ENCODE measurements around the gene OR7G1. TPM values are rescaled to one million over a fixed set of nuclear protein-coding genes. Genes with fewer than 3 reads are reported as not detected.

OR7G1 gene
- not detected in 2 replicates for total RNA-seq (2014; rRNA removed; shearing (Covaris generic); ENCODE audit: low replicate concordance)

- in situ Hi-C loops (cut with HindIII; ENCODE audit: low pct_unique_long_range_greater_than_20kb, low sequenced_read_pairs): no loop called here
Observed at GRCh38 chr19:9115307-9115813, at the start of gene OR7G1. Gene OR7G1, minus strand, starts transcription at chr19:9115763. Its CDS starts 0 bp downstream, at chr19:9115763.

DNA sequence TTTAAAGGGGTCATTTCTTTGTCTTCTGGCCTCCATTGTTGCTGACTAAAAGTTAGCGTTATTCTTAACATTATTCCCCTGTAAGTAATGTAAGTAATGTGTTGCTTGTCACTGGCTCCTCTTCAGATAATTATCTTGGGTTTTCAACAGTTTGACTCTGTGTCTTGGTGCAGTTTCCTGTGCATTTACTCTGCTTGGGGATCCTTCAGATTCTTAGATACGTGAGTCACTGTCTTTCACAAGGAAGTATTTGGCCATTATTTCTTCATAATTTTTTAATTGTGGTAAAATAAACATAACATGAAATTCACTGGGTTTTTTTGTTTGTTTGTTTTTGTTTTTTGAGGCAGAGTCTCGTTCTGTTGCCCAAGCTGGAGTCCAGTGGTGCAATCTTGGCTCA lies 49.7 kb upstream of the OR7G1 start:
- in situ Hi-C loops (cut with HindIII; ENCODE audit: low pct_unique_long_range_greater_than_20kb, low sequenced_read_pairs): no loop called here
- DNase-seq (ENCODE audit: low read depth): no peak

More at GRCh38 chr19:9115307-9115813, at the start of gene OR7G1:
- no peak for DNase-seq (ENCODE audit: low read depth)

DNA sequence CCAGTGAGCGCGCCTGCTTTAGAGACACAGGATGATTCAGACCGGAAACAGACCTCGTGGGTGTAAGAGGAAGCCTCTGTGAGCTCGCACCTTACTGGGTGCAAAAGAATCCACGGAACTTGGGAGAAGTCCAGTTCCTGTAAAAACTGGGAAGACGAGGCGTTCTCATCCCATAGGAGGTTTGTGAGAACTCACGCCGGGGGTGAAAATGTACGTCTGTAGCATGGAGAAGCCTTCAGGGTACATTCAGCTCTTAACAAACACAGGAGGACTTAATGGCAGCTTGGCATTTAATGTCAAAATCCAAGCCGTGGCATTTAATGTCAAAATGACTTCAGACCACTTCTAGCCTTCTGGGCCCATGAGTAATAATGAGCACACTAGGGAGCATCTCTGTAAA lies 45.9 kb upstream of the OR7G1 start:
- in situ Hi-C loops (cut with HindIII; ENCODE audit: low pct_unique_long_range_greater_than_20kb, low sequenced_read_pairs): no loop called here
- DNase-seq (ENCODE audit: low read depth): no peak

DNA sequence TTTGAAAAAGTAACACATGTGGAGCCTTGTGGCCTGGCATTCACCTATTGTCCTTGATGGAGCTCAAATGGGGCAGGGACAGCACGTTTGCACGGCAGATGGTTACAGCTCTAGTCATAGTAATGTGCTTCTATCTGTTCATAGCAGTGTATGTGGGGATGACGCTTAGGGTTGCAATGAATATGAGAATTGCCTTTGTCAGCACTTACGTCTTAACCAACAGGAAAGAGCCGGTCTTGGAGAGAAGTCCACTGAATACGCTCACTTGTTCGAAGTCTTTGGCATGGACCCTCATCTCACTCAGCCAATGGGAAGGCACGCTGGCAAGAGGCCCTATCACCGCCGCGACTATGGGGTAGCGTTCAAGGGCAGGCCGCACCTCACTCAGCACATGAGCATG lies 44.3 kb upstream of the OR7G1 start:
- in situ Hi-C loops (cut with HindIII; ENCODE audit: low pct_unique_long_range_greater_than_20kb, low sequenced_read_pairs): no loop called here
- DNase-seq (ENCODE audit: low read depth): no peak

GRCh38 chr19:9156304-9156703 lies 40.7 kb upstream of the OR7G1 start:
- DNase-seq (ENCODE audit: low read depth): no peak
- in situ Hi-C loops (cut with HindIII; ENCODE audit: low pct_unique_long_range_greater_than_20kb, low sequenced_read_pairs): no loop called here

GRCh38 chr19:9155591-9155990 lies 40.0 kb upstream of the OR7G1 start:
- no peak for DNase-seq (ENCODE audit: low read depth)
- in situ Hi-C loops (cut with HindIII; ENCODE audit: low pct_unique_long_range_greater_than_20kb, low sequenced_read_pairs): no loop called here

- no peak for DNase-seq (ENCODE audit: low read depth)
- in situ Hi-C loops (cut with HindIII; ENCODE audit: low pct_unique_long_range_greater_than_20kb, low sequenced_read_pairs): no loop called here
Observed at GRCh38 chr19:9151367-9151766, 35.8 kb upstream of the OR7G1 start.

- in situ Hi-C loops (cut with HindIII; ENCODE audit: low pct_unique_long_range_greater_than_20kb, low sequenced_read_pairs): no loop called here
- no peak for DNase-seq (ENCODE audit: low read depth)
Observed at GRCh38 chr19:9150650-9151049, 35.1 kb upstream of the OR7G1 start.

DNA sequence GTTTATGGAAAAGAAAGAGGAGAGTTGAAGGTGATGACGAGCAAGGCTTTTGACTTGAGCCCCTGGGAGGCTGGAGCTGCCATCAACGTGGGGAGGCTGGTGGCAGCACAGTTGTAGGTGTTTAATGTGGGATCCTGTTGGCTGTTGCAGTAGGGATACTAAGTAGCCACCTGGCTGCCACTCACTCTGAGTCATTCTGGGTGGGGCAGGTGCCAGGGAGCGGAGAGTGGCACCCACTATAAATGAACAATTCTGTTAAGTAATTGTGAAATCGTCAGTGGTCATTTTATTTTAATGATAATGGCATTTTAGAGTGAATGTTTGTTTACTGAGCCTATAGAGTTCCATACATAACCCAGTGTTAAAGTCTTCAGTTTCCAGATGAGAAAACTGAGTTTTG lies 34.4 kb upstream of the OR7G1 start:
- DNase-seq (ENCODE audit: low read depth): no peak
- in situ Hi-C loops (cut with HindIII; ENCODE audit: low pct_unique_long_range_greater_than_20kb, low sequenced_read_pairs): no loop called here

DNA sequence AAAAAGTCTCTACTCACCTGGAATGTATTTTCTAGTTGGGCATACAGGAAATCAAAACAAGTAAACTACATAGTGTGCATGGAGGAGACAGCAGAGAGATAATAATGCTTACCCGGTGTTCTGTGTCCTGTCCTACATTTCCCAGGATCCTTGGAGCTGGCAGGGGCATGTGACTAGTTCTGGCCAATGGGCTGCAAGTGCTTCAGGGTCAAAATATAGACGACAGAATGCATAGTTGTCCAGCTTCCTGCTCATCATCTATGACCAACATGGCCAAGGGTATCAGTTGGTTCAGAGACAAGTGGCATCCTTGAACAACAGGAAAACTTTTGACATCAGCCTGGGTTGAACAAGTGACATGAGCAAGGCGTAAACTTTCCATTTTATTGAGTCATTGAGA lies 33.1 kb upstream of the OR7G1 start:
- DNase-seq (ENCODE audit: low read depth): no peak
- in situ Hi-C loops (cut with HindIII; ENCODE audit: low pct_unique_long_range_greater_than_20kb, low sequenced_read_pairs): no loop called here

- DNase-seq (ENCODE audit: low read depth): no peak
- in situ Hi-C loops (cut with HindIII; ENCODE audit: low pct_unique_long_range_greater_than_20kb, low sequenced_read_pairs): no loop called here
Observed at GRCh38 chr19:9146882-9147281, 31.3 kb upstream of the OR7G1 start.

- no peak for DNase-seq (ENCODE audit: low read depth)
- in situ Hi-C loops (cut with HindIII; ENCODE audit: low pct_unique_long_range_greater_than_20kb, low sequenced_read_pairs): no loop called here
Observed at GRCh38 chr19:9144920-9145319, 29.4 kb upstream of the OR7G1 start.

GRCh38 chr19:9140159-9140874 lies 24.8 kb upstream of the OR7G1 start, which contains the start of gene ZNF317:
Gene ZNF317, plus strand, starts transcription at chr19:9140397. Its CDS starts 15,620 bp downstream, at chr19:9156017.
- in situ Hi-C loops (cut with HindIII; ENCODE audit: low pct_unique_long_range_greater_than_20kb, low sequenced_read_pairs): no loop called here
- DNase-seq (ENCODE audit: low read depth): peak; percentile 72

- no peak for DNase-seq (ENCODE audit: low read depth)
- in situ Hi-C loops (cut with HindIII; ENCODE audit: low pct_unique_long_range_greater_than_20kb, low sequenced_read_pairs): no loop called here
Observed at GRCh38 chr19:9139609-9140158, 24.1 kb upstream of the OR7G1 start.

GRCh38 chr19:9132422-9132821 lies 16.9 kb upstream of the OR7G1 start:
- in situ Hi-C loops (cut with HindIII; ENCODE audit: low pct_unique_long_range_greater_than_20kb, low sequenced_read_pairs): no loop called here
- DNase-seq (ENCODE audit: low read depth): peak; percentile 56

GRCh38 chr19:9130965-9131364 lies 15.4 kb upstream of the OR7G1 start:
- DNase-seq (ENCODE audit: low read depth): no peak
- in situ Hi-C loops (cut with HindIII; ENCODE audit: low pct_unique_long_range_greater_than_20kb, low sequenced_read_pairs): no loop called here

DNA sequence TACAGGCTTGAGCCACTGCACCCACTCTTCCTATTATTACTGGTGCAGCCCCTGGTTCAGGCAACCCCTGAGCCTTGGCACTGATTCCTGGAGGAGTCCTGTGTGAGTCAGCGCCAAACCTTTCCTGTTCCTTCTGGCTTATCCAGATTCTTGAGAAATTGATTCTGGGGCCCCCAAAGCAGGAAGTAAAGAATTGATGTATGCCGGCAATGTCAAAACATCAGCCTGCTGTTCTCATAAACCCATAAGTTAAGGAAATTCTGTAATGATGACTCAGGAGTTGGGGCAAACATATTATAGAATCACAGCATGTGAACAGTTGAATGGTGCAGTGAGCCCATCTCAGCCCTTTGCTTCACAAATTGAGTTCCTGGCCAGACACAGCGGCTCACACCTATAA lies 12.6 kb upstream of the OR7G1 start:
- peak; percentile 2 for DNase-seq (ENCODE audit: low read depth)
- in situ Hi-C loops (cut with HindIII; ENCODE audit: low pct_unique_long_range_greater_than_20kb, low sequenced_read_pairs): no loop called here

- in situ Hi-C loops (cut with HindIII; ENCODE audit: low pct_unique_long_range_greater_than_20kb, low sequenced_read_pairs): no loop called here
- no peak for DNase-seq (ENCODE audit: low read depth)
Observed at GRCh38 chr19:9126900-9127405, 11.4 kb upstream of the OR7G1 start, which contains the start of gene OR7G3. Gene OR7G3, minus strand, starts transcription at chr19:9126950. Its CDS starts 0 bp downstream, at chr19:9126950.

DNA sequence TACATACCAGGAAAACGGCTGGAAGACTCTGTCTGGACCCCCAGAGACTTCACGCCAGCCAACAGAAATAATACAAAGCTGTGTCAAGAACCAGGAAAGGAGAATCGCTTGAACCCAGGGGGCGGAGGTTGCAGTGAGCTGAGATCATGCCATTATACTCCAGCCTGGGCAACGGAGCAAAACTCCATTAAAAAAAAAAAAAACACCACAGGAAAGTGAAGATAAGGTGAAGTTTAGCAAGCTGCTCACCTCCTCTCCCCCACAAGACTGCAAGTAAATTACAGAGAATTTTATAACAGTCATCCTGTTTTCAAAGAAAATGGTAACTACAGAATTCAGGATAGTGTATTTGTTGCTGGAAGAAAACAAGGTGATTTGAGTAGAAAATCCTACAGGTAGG lies 984 bp upstream of the OR7G1 start:
- in situ Hi-C loops (cut with HindIII; ENCODE audit: low pct_unique_long_range_greater_than_20kb, low sequenced_read_pairs): no loop called here

More for the DNA sequence above, 984 bp upstream of the OR7G1 start:
- no peak for DNase-seq (ENCODE audit: low read depth)

All from Caki2 (cell line).